GM12873 (cell line): ENCODE results near the gene AHNAK.

Source experiments
- TF ChIP-seq, protein P1 (sequence below): IDR thresholded peaks from 2 replicates; pipeline ENCODE4 v1.5.1; 2012; ENCODE audit warnings: low read depth, mild to moderate bottlenecking, moderate library complexity, low read length, control low read depth; ENCODE audit not compliant: insufficient read depth; ENCODE audit errors: missing control alignments

Gene AHNAK

DNA sequence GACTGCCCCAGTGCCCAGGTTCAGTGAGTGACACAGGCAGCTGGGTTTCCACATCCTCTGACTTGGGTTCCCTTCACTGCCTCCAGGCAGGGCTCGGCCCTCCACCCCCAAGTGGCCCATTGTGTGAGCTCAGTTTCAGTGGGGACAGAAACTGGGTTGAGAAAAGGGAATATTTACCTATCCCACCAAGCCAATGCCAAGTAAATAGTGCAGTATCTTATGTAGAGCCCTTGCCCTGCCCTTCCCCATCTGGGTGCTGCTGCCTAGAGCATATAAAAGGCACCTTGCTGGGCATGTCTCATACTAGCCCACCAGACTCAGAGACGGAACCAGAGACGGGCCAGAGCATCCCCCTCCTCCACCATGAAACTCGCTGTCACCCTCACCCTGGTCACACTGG lies 127.9 kb downstream of the AHNAK start, which contains the start of gene SCGB1A1:
SCGB1A1 (plus strand) TSS at position 301 of the 400 bp plus-strand sequence; CDS start at position 364, 63 bp downstream.
- TF ChIP-seq, protein P1, sequence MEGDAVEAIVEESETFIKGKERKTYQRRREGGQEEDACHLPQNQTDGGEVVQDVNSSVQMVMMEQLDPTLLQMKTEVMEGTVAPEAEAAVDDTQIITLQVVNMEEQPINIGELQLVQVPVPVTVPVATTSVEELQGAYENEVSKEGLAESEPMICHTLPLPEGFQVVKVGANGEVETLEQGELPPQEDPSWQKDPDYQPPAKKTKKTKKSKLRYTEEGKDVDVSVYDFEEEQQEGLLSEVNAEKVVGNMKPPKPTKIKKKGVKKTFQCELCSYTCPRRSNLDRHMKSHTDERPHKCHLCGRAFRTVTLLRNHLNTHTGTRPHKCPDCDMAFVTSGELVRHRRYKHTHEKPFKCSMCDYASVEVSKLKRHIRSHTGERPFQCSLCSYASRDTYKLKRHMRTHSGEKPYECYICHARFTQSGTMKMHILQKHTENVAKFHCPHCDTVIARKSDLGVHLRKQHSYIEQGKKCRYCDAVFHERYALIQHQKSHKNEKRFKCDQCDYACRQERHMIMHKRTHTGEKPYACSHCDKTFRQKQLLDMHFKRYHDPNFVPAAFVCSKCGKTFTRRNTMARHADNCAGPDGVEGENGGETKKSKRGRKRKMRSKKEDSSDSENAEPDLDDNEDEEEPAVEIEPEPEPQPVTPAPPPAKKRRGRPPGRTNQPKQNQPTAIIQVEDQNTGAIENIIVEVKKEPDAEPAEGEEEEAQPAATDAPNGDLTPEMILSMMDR = no peak

DNA sequence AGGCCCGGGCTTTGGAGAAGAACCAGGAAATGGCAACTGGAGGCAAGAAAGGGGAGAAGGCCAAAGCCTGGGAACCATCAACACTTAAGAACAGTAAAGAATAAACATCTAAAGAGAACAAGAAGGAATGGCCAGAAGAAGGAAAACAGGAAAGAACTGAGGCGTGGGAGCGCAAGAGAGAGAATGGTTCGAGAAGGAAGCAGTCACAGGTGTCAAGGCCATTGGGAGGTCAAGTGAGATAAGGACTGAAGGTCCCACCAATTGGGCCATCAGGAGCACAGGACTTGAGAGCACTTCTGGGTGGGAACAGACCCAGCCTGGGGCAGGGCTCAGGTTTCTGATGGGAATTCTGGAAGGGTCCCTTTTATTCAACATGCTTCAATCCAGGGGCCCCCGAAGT lies 128.5 kb downstream of the AHNAK start:
- TF ChIP-seq, protein P1 = no peak

- TF ChIP-seq, protein P1 = no peak
Measured at GRCh38 chr11:62416596-62416995, 130.0 kb downstream of the AHNAK start.

- TF ChIP-seq, protein P1 = no peak
Measured at GRCh38 chr11:62413060-62413696, 133.4 kb downstream of the AHNAK start.

- TF ChIP-seq, protein P1 = no peak
Measured at GRCh38 chr11:62411524-62411923, 135.1 kb downstream of the AHNAK start.

- TF ChIP-seq, protein P1 = no peak
Measured at GRCh38 chr11:62410972-62411371, 135.6 kb downstream of the AHNAK start.

DNA sequence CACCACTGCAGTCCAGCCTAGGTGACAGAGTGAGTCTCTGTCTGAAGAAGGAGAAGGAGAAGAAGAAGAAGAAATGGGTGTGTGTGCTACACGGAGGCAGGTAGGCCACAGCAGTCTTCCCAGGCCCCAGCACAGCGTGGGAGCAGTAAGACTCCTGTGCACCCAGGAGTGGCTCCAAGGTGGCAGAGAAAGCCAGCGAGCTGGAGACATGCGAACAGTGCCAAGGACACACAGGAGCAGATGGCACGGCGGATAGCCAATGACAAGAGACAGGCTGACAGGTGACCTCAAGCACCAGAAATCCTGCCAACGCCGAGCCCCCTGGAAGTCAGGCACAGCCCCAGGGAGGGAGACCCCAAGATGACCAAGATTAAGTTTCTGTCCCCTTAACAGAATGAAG lies 136.8 kb downstream of the AHNAK start:
- TF ChIP-seq, protein P1 = no peak

DNA sequence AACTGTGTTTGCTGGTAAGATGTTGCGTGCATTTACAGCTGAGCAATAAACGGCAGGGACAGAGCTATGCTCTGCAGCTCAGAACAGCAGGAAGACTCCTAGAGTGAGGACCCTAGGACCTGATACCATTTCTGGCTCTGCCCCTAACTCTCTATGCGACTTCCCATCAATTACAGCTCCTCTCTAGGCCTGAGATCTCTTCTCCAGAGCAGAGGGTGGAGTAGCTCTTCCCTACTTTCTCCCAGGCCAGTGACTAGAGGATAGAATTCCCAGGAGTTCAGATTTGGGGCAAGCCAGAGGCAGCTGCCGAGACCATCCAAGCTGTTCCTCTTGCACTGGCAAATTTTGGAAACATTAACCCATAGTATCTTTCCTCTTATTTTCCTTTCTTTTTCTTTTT lies 140.6 kb downstream of the AHNAK start:
- TF ChIP-seq, protein P1 = no peak
